Endothelial cell of umbilical vein (primary cell): ENCODE results near the gene CTBP2. TPM values are rescaled to one million over a fixed set of nuclear protein-coding genes. Genes with fewer than 3 reads are reported as not detected.

Source experiments
- BruUV-seq: library from RNA; stranded (reverse); fragments of 400-500 nt; replicated peaks from 2 replicates; lab custom pipeline; 2021; lab: Mats Ljungman, UMichigan
- CTCF ChIA-PET: fragments of 300-600, 350-600 bp; sonication (Branson Sonifier 250); formaldehyde crosslinking; loops from one replicate; lab custom pipeline; 2021; ENCODE audit warnings: antibody characterized with exemption, inconsistent platforms; lab: Charles Lee
- POLR2A ChIA-PET: fragments of 300-600, 350-600 bp; sonication (Branson Sonifier 250); formaldehyde crosslinking; loops from one replicate; lab custom pipeline; 2021; ENCODE audit warnings: antibody characterized with exemption, inconsistent platforms; lab: Charles Lee
- DNase-seq: peaks from one replicate; pipeline ENCODE4 v3.0.0-alpha.2; 2011; ENCODE audit warnings: low read depth, low spot score
- FAIRE-seq: peaks from 2 replicates; lab custom pipeline; 2011; peaks lifted over from hg19 to GRCh38; lab: Jason Lieb, UNC
- H2AFZ ChIP-seq: 2 replicates; pipeline ENCODE4 v1.6.0; 2012; ENCODE audit warnings: low read depth, low read length, control low read depth, inconsistent platforms
- H3K27ac ChIP-seq: 2 replicates; pipeline ENCODE4 v1.5.1; 2011; ENCODE audit warnings: low read depth, mild to moderate bottlenecking, control low read depth, low read length, moderate library complexity; ENCODE audit not compliant: insufficient read depth
- H3K27me3 ChIP-seq, 2 experiments: 2 replicates each; pipeline versions ENCODE4 v1.6.0 to v1.6.1; 2011; ENCODE audit warnings: low read length in 2 of 2, mixed read lengths in 1 of 2; ENCODE audit not compliant: control insufficient read depth in 2 of 2, insufficient read depth in 2 of 2
- H3K36me3 ChIP-seq, 2 experiments: 2 replicates in 1 of 2; 3 replicates in 1 of 2; pipeline ENCODE4 v1.5.1; 2011; ENCODE audit warnings: low read length in 2 of 2, mild to moderate bottlenecking in 1 of 2, moderate library complexity in 1 of 2; ENCODE audit not compliant: control insufficient read depth in 2 of 2, insufficient read depth in 2 of 2; ENCODE audit errors: extremely low read depth in 1 of 2
- H3K4me1 ChIP-seq: 3 replicates; pipeline ENCODE4 v1.5.1; 2011; ENCODE audit warnings: mild to moderate bottlenecking, low read length; ENCODE audit not compliant: control insufficient read depth, insufficient read depth; ENCODE audit errors: extremely low read depth
- H3K4me2 ChIP-seq: 2 replicates; pipeline ENCODE4 v1.6.1; 2011; ENCODE audit warnings: low read length, control low read depth, mixed read lengths; ENCODE audit not compliant: insufficient read depth
- H3K4me3 ChIP-seq, 3 experiments: fragments of 200-600 bp in 1 of 3; sonication (generic), shearing (Covaris generic) in 1 of 3; replicated peaks in 1 of 3; 2 replicates each; pipeline ENCODE4 v1.5.1; 2011 to 2016; ENCODE audit warnings: control low read depth in 3 of 3, low read length in 3 of 3, mild to moderate bottlenecking in 2 of 3, inconsistent platforms in 1 of 3, low read depth in 1 of 3, moderate library complexity in 1 of 3; ENCODE audit not compliant: insufficient read depth in 1 of 3
- H3K79me2 ChIP-seq: 2 replicates; pipeline ENCODE4 v1.6.0; 2012; ENCODE audit warnings: low read length, inconsistent platforms; ENCODE audit not compliant: control insufficient read depth, insufficient read depth
- H3K9ac ChIP-seq: replicated peaks from 2 replicates; pipeline ENCODE3; 2011; ENCODE audit warnings: low read length, control low read depth; ENCODE audit not compliant: insufficient read depth; ENCODE audit errors: extremely low read depth
- H3K9me1 ChIP-seq: replicated peaks from 3 replicates; pipeline ENCODE4 v1.6.0; 2011; ENCODE audit warnings: mild to moderate bottlenecking, low read length; ENCODE audit not compliant: control insufficient read depth, insufficient read depth; ENCODE audit errors: extremely low read depth
- H3K9me3 ChIP-seq: replicated peaks from 2 replicates; pipeline ENCODE4 v1.5.1; 2012; ENCODE audit warnings: low read length, inconsistent platforms; ENCODE audit not compliant: control insufficient read depth, insufficient read depth
- H4K20me1 ChIP-seq: replicated peaks from 2 replicates; pipeline ENCODE3; 2011; ENCODE audit warnings: mild to moderate bottlenecking, low read length; ENCODE audit not compliant: control insufficient read depth, insufficient read depth; ENCODE audit errors: extremely low read depth
- EZH2 ChIP-seq: IDR thresholded peaks from 2 replicates; pipeline ENCODE4 v1.6.1; 2012; ENCODE audit warnings: borderline replicate concordance, low read depth, mild to moderate bottlenecking, moderate library complexity, low read length, inconsistent platforms; ENCODE audit not compliant: severe bottlenecking
- FOS ChIP-seq: IDR thresholded peaks from 2 replicates; pipeline ENCODE4 v1.6.1; 2011; ENCODE audit warnings: mild to moderate bottlenecking, low read length, moderate library complexity, borderline replicate concordance; ENCODE audit not compliant: insufficient read depth
- GATA2 ChIP-seq: IDR thresholded peaks from 2 replicates; pipeline ENCODE4 v1.7.0; 2011; ENCODE audit warnings: low read depth, mild to moderate bottlenecking, moderate library complexity, mixed read lengths, low read length; ENCODE audit not compliant: insufficient read length, insufficient read depth
- JUN ChIP-seq: IDR thresholded peaks from 2 replicates; pipeline ENCODE4 v1.6.1; 2011; ENCODE audit warnings: borderline replicate concordance, low read depth; ENCODE audit not compliant: insufficient read length, insufficient read depth
- MYC ChIP-seq: IDR thresholded peaks from one replicate; pipeline ENCODE4 v1.6.1; 2011; ENCODE audit warnings: mild to moderate bottlenecking, low read depth, low read length
- POLR2A ChIP-seq: IDR thresholded peaks from 2 replicates; pipeline ENCODE4 v1.6.1; 2012; ENCODE audit warnings: low read depth, mild to moderate bottlenecking, control low read depth, low read length
- POLR2AphosphoS5 ChIP-seq: IDR thresholded peaks from 2 replicates; pipeline ENCODE4 v1.6.1; 2012; ENCODE audit warnings: low read depth, mild to moderate bottlenecking, control low read depth, low read length, moderate library complexity; ENCODE audit not compliant: insufficient read depth
- dilution Hi-C: fragments of 300-500 bp; cut with MboI; formaldehyde crosslinking; loops from one replicate; pipeline ENCODE4 v1.15.0; 2019; ENCODE audit warnings: low sequenced_read_pairs; ENCODE audit not compliant: extremely low pct_ligation_motif_present
- intact Hi-C: fragments of 100-400 bp; cut with micrococcal nuclease; formaldehyde crosslinking; loops from one replicate; pipeline ENCODE4 v1.10.0; 2022
- polyA plus RNA-seq, 4 experiments: library from polyadenylated mRNA; depleted of rRNA in 3 of 4; stranded (reverse) in 3 of 4; unstranded in 1 of 4; fragments of >200 nt; gene quantifications; 2 replicates each; pipeline versions ENCODE4 v1.2.1 to v1.2.3, GENCODE V29; 2011 to 2012; ENCODE audit warnings: missing spikeins in 1 of 4
- total RNA-seq: library from RNA; stranded (reverse); gene quantifications from 2 replicates; pipeline ENCODE4 v1.2.3, GENCODE V29; 2021
- TF ChIP-seq, protein P1 (sequence below): IDR thresholded peaks from 2 replicates; pipeline ENCODE4 v1.6.1; 2011; ENCODE audit not compliant: insufficient read depth, insufficient read length
- TF ChIP-seq, protein P2 (sequence below), 2 donors: IDR thresholded peaks; 1 replicate in 1 of 2; 2 replicates in 1 of 2; pipeline ENCODE4 v1.5.1; 2011; ENCODE audit warnings: low read length in 2 of 2, mild to moderate bottlenecking in 2 of 2, moderate library complexity in 2 of 2, control low read depth in 1 of 2, inconsistent platforms in 1 of 2, low read depth in 1 of 2; ENCODE audit not compliant: insufficient read depth in 1 of 2; ENCODE audit errors: extremely low read depth in 1 of 2

Gene CTBP2
- total and polyA plus RNA-seq, 2 donors (not counting 3 experiments of a cell fraction or from before 2014, with no cell fraction given) = 118 to 128 TPM

DNA sequence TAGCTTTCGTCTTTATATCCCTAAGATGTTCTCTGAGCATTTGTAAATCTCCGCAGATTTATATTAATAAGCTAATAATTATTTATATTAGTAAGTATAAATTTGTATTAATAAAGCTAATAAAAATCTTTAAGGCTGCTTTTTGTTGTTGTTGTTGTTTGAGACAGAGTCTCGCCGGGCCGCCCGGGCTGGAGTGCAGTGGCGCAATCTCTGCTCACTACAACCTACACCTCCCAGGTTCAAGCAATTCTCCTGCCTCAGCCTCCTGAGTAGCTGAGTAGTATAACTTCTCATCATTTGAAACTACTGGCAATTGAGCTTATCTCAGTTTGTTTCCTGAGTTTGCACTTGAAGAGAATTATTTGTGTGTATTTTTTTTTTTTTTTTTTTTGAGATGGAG lies 223.6 kb downstream of the CTBP2 start:
- Histone ChIP-seq H3K36me3 (no peaks in the 10 kb centered on the region), H3K4me1 (no peaks in the 10 kb centered on the region), H3K4me3 (no peak overlapping the region), H2AFZ (no peak overlapping the region), H3K27me3 (no peaks in the 10 kb centered on the region), H3K4me2 (no peak overlapping the region), H3K27ac (no peak overlapping the region), H3K9me1 (no peaks in the 10 kb centered on the region), H3K9ac (no peak overlapping the region), H3K79me2 (peaks cover 84% of the 10 kb centered on the region), H4K20me1 (peaks cover 5% of the 10 kb centered on the region), H3K9me3 (no peaks in the 10 kb centered on the region)
- ChIA-PET CTCF (interaction anchor here (0.9 to 1.0 kb wide), 2 partner anchors 38 to 56 kb away, joined by 3 read pairs; no protein-coding TSS in a partner anchor), POLR2A (no interaction called here)
- DNase-seq (no peak), FAIRE-seq (no peak)
- dilution Hi-C loops = no loop called here
- TF ChIP-seq POLR2AphosphoS5 (no peak), MYC (no peak), GATA2 (no peak), EZH2 (no peak), FOS (no peak), JUN (no peak), POLR2A (no peak)
- TF ChIP-seq, protein P1, sequence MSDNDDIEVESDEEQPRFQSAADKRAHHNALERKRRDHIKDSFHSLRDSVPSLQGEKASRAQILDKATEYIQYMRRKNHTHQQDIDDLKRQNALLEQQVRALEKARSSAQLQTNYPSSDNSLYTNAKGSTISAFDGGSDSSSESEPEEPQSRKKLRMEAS = no peak
- TF ChIP-seq, protein P2, sequence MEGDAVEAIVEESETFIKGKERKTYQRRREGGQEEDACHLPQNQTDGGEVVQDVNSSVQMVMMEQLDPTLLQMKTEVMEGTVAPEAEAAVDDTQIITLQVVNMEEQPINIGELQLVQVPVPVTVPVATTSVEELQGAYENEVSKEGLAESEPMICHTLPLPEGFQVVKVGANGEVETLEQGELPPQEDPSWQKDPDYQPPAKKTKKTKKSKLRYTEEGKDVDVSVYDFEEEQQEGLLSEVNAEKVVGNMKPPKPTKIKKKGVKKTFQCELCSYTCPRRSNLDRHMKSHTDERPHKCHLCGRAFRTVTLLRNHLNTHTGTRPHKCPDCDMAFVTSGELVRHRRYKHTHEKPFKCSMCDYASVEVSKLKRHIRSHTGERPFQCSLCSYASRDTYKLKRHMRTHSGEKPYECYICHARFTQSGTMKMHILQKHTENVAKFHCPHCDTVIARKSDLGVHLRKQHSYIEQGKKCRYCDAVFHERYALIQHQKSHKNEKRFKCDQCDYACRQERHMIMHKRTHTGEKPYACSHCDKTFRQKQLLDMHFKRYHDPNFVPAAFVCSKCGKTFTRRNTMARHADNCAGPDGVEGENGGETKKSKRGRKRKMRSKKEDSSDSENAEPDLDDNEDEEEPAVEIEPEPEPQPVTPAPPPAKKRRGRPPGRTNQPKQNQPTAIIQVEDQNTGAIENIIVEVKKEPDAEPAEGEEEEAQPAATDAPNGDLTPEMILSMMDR (IDR thresholded peaks at IDR 0.05; ENCODE audit: extremely low read depth in 1 of 2, insufficient read depth in 1 of 2, low read depth in 1 of 2, low read length in 2 of 2) = no peak
- no TSS peak for BruUV-seq
- intact Hi-C loops = no loop called here
